ENCODE results near the gene CYSLTR2. TPM values are rescaled to one million over a fixed set of nuclear protein-coding genes. Genes with fewer than 3 reads are reported as not detected.

Gene CYSLTR2
- total RNA-seq, 2 experiments from 2014 or later, result 2.4 to 2.7 TPM

DNA sequence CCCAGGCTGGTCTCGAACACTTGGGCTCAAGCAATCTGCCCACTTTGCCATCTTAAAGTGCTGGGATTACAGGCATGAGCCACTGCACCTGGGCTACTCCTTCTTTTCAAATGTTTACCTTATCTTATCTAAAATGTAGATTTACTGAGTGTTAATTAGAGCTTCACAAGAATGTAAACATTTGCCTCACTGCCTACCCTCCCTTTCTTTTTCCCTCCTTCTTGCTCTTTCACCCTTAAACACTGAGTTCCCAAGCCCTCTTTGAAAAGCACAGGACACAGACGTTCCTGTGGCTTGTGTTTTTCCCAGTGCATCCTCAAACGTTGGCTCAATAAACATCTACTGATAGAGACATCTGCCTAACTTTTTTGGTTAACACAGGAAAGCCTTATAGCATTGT lies 32.7 kb upstream of the CYSLTR2 start:
- DNase-seq (no peak), ATAC-seq (ENCODE audit: poor library complexity) (no peak)
- Histone ChIP-seq H3K27me3 (ENCODE audit: control insufficient read depth in 1 of 2, insufficient read depth in 2 of 2, low read length in 2 of 2) (peaks cover 0 to 3% of the 10 kb centered on the region in 2 experiments), H3K9me3 (ENCODE audit: control insufficient read depth in 1 of 2, insufficient read depth in 1 of 2, low read length in 2 of 2) (peaks cover 8 to 40% of the 10 kb centered on the region in 2 experiments), H3K4me3 (ENCODE audit: low read length) (no peak overlapping the region), H3K4me1 (ENCODE audit: insufficient read depth, low read length) (no peaks in the 10 kb centered on the region), H3K27ac (ENCODE audit: low read depth in 1 of 2, low read length in 2 of 2) (no peak overlapping the region), H3K36me3 (ENCODE audit: insufficient read depth, low read length) (no peaks in the 10 kb centered on the region)
- H3K4me3 Mint-ChIP-seq, result no peak overlapping the region
- H3K9me3 Mint-ChIP-seq, result peaks cover 19% of the 10 kb centered on the region
- no peaks in the 10 kb centered on the region for H3K4me1 Mint-ChIP-seq (ENCODE audit: low read depth)
- POLR2A ChIA-PET, result no interaction called here
- H3K27me3 Mint-ChIP-seq, result no peaks in the 10 kb centered on the region
- TF ChIP-seq, protein P1, sequence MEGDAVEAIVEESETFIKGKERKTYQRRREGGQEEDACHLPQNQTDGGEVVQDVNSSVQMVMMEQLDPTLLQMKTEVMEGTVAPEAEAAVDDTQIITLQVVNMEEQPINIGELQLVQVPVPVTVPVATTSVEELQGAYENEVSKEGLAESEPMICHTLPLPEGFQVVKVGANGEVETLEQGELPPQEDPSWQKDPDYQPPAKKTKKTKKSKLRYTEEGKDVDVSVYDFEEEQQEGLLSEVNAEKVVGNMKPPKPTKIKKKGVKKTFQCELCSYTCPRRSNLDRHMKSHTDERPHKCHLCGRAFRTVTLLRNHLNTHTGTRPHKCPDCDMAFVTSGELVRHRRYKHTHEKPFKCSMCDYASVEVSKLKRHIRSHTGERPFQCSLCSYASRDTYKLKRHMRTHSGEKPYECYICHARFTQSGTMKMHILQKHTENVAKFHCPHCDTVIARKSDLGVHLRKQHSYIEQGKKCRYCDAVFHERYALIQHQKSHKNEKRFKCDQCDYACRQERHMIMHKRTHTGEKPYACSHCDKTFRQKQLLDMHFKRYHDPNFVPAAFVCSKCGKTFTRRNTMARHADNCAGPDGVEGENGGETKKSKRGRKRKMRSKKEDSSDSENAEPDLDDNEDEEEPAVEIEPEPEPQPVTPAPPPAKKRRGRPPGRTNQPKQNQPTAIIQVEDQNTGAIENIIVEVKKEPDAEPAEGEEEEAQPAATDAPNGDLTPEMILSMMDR (IDR thresholded peaks at IDR 0.05), result no peak
- CTCF ChIA-PET, result no interaction called here
- no peak overlapping the region for H3K27ac Mint-ChIP-seq
- peaks cover 29% of the 10 kb centered on the region for H3K36me3 Mint-ChIP-seq (ENCODE audit: low read depth)
- intact Hi-C loops (cut with DNase I, micrococcal nuclease), result no loop called here

DNA sequence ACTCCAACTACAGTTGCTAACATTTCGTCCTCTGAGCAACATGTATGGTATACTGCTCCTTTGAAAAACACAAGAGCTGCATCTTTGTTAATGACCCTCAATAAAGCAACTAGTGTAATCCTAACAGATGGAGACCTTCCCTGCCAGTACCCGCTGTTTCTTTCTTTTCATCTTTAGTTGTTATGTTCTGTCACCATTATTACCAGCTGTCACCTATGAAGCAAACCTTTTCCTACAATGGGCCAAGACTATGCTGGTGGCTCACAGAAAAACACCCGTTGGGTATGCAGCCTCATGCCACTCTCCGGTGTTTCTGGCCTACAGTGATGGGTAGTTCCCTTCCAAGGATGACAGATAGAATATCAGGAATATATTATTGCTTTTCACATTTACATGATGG lies 29.7 kb upstream of the CYSLTR2 start:
- intact Hi-C loops (cut with DNase I, micrococcal nuclease), result no loop called here
- H3K4me3 ChIP-seq (ENCODE audit: low read length), result no peak overlapping the region
- ATAC-seq (ENCODE audit: poor library complexity) (no peak), DNase-seq (no peak)
- Mint-ChIP-seq H3K9me3 (peaks cover 12% of the 10 kb centered on the region), H3K27ac (no peak overlapping the region), H3K36me3 (ENCODE audit: low read depth) (peaks cover 13% of the 10 kb centered on the region), H3K27me3 (no peaks in the 10 kb centered on the region), H3K4me1 (ENCODE audit: low read depth) (no peaks in the 10 kb centered on the region), H3K4me3 (no peak overlapping the region)
- H3K4me1 ChIP-seq (ENCODE audit: insufficient read depth, low read length), result no peaks in the 10 kb centered on the region
- POLR2A ChIA-PET, result no interaction called here
- TF ChIP-seq, protein P1 (IDR thresholded peaks at IDR 0.05), result no peak
- no peak overlapping the region for H3K27ac ChIP-seq (ENCODE audit: low read depth in 1 of 2, low read length in 2 of 2)
- H3K9me3 ChIP-seq (ENCODE audit: control insufficient read depth in 1 of 2, insufficient read depth in 1 of 2, low read length in 2 of 2), result peaks cover 4 to 28% of the 10 kb centered on the region in 2 experiments
- CTCF ChIA-PET, result no interaction called here
- no peaks in the 10 kb centered on the region for H3K36me3 ChIP-seq (ENCODE audit: insufficient read depth, low read length)
- H3K27me3 ChIP-seq (ENCODE audit: control insufficient read depth in 1 of 2, insufficient read depth in 2 of 2, low read length in 2 of 2), result peaks cover 0 to 2% of the 10 kb centered on the region in 2 experiments

DNA sequence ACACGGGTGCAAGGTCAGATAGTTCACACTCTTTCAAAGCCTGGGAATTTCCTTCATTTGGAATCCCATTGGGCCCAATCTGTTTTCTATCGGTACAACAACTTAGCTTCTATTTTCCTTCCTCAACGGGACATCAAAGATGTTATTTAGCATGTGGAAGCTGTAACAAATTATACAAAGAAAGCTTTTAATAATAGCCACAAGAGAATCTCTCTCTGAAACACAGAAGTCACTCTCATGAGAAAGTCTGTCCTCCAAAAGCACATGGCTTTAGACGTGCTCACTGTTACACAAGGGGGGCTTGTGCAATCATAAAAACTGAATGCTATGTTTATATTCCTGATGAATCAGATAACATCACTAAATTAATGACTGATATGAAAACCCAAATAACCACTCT lies 28.9 kb upstream of the CYSLTR2 start:
- H3K36me3 ChIP-seq (ENCODE audit: insufficient read depth, low read length), result no peaks in the 10 kb centered on the region
- ChIA-PET CTCF (no interaction called here), POLR2A (no interaction called here)

More for the DNA sequence above, 28.9 kb upstream of the CYSLTR2 start:
- H3K9me3 ChIP-seq (ENCODE audit: control insufficient read depth in 1 of 2, insufficient read depth in 1 of 2, low read length in 2 of 2), result peaks cover 0 to 20% of the 10 kb centered on the region in 2 experiments
- Mint-ChIP-seq H3K27ac (no peak overlapping the region), H3K36me3 (ENCODE audit: low read depth) (peaks cover 11% of the 10 kb centered on the region), H3K27me3 (no peaks in the 10 kb centered on the region), H3K9me3 (peaks cover 12% of the 10 kb centered on the region), H3K4me3 (no peak overlapping the region), H3K4me1 (ENCODE audit: low read depth) (no peaks in the 10 kb centered on the region)
- ATAC-seq (ENCODE audit: poor library complexity), result no peak
- H3K27me3 ChIP-seq (ENCODE audit: control insufficient read depth in 1 of 2, insufficient read depth in 2 of 2, low read length in 2 of 2), result no peaks in the 10 kb centered on the region
- H3K27ac ChIP-seq (ENCODE audit: low read depth in 1 of 2, low read length in 2 of 2), result no peak overlapping the region
- DNase-seq, result peak in 2 of 14 experiments; percentile 18 to 27
- no peaks in the 10 kb centered on the region for H3K4me1 ChIP-seq (ENCODE audit: insufficient read depth, low read length)
- intact Hi-C loops (cut with DNase I, micrococcal nuclease), result no loop called here
- no peak overlapping the region for H3K4me3 ChIP-seq (ENCODE audit: low read length)
- TF ChIP-seq, protein P1 (IDR thresholded peaks at IDR 0.05), result no peak
